DMS 273 treated with DMSO at 0.1 percent for 48 hours (cell line): ENCODE data around the gene JHY.

Source experiments
- DNase-seq: peaks from one replicate; lab custom pipeline; 2025; lab: John Stamatoyannopoulos, UW

The JHY gene

DNA sequence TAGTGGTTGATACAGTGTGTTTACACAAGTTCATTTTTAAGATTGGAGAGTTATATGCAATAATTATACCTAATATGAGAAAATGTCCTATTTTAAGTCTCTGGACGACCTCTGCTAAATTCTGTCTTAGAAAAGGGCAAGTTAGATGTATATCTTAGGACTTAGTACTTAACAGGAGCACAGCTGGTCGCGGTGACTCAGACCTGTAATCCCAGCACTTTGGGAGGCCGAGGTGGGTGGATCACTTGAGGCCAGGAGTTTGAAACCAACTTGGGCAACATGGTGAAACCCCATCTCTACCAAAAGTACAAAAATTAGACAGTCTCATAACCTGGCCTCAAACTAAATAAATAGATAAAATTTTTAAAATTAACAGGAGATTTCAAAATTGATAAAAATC is 71.9 kb downstream of the JHY start:
- no peak for DNase-seq

DNA sequence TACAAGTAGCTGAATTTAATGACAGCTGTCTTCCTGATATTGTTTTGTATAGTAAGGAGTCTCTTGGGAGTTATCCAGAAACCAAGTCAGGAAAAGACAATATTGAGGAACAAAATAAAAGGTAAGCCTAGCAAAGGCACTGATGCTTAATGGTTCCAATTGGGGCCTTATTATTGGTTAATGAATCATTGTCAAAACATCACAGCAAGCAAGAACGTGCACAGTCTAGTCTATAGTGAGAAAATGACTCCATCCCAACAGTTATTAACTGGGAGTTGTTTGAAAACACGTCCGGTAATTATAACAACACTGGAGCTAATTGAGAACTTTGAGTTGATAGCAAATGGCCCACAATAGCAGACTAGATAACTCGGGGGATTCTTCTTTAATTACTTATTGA is 81.4 kb downstream of the JHY start:
- DNase-seq: no peak

DNA sequence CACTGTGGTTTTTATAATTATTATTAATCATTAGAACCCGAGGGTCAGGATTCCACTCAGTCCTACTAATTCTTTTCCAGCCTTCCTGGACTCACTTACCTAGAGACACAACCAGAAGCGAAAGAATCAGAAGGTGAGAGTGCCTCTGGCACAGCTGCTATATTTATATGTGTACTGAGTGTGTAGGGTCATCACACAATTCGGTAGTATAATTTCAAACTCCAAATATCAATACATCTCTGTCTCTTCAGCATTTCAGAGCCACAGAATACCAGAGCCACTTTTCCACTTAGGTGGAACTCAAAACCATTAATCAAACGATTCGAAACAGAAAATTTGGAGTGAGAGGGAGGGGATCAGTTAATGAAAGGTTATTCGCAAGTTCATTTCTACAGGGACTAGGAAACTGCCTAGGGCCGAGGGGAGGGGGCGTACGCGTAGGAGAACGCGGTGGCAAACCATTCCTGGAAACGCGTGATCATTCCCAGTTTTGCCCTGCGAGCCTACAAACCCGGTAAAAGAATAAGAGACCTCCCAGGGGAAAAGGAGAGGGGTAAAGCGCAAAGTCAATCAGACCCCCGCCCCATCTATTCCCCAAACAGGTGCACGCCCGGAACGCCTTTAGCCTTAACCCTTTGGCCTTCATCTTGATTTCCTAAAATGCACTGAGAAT is 93.6 kb downstream of the JHY start:
- no peak for DNase-seq

DNA sequence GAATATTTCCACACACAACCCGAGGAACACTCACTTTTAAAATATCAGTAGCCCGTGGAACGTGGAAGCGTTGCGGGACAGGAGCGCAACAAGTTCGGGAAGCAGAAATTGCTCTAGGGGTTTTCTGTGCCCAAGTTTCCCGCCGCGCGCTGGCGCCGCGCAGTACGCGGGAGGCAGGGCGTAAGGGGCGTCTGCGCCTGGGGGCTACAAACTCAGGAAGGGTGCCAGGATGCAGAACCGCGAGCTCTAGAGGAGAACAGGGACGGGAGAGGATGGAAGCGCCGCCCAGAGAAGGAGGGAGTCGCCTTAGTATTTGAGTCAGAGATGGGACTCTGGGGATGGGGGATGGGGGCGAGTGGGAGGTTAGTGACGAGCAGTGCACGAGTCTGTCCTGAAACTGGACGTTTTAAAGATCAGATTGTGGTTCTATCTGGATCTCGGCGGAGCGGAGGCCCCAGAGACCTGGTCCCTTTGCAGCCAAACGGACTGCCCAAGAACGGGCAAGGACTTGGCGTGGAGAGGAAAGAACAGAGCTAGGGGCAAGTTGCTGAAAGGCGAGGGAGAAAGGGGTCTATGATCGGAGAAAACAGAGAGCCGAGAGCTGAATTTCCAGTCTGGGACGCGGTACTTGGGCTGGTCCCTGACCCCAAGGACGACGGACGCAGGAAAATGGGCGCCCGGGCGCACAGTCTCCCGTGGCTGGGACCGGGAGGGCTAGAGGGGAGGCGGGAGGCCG is 94.3 kb downstream of the JHY start:
- DNase-seq: no peak

DNA sequence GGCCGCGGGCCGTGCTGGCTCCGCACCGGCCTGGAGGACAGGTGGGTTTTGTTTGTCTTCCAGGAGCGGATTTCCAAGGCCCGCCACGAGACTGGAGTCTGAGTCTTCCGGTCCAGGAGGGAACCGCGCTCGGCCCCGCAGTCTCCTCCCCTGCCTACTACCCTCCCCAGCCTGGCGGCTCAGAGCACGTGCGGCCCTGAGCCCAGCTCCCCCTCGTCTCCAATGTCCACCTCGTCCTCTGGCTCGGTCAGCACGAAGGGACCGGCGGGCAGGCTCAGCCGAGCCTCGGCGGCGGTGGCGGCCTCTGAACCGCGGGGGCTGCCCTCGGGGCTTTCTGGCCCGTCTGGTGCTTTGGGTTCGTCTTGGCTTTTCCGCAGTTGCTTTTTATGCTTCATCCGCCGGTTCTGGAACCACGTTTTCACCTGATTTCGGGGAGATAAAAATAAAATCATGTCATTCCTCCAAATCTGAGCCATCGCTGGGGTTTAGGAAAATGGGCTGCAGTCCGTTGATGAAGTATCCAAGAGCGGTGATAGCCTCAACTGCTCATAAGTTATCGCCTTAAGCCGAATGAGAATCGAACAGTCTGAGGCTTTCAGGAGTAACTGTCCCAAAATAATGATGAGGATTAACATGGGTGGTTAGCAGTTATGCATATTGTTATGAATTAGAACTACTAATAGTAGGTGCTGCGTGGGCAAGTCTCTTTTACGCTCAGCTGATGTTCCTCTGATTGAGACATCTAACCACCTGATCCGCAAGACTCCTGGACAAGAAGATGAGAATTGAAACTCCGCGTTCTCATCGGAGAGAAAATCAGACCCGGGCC is 95.1 kb downstream of the JHY start:
- no peak for DNase-seq

DNA sequence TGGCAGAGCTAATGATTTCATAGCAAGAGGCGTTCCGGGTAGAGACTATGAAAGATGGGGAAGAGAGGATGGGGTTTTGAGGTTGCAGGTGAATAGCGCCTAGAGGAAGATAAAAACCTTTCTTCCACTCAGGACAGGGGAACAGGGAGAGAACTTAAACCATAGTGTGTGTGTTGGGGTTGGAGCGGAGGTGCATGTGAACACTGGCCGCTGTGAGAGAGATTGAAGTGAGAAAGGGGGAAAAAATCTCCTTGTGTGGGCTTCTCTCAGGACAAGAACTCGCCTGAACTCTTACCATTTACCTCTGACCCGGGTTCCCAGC is 95.7 kb downstream of the JHY start:
- DNase-seq: no peak

DNA sequence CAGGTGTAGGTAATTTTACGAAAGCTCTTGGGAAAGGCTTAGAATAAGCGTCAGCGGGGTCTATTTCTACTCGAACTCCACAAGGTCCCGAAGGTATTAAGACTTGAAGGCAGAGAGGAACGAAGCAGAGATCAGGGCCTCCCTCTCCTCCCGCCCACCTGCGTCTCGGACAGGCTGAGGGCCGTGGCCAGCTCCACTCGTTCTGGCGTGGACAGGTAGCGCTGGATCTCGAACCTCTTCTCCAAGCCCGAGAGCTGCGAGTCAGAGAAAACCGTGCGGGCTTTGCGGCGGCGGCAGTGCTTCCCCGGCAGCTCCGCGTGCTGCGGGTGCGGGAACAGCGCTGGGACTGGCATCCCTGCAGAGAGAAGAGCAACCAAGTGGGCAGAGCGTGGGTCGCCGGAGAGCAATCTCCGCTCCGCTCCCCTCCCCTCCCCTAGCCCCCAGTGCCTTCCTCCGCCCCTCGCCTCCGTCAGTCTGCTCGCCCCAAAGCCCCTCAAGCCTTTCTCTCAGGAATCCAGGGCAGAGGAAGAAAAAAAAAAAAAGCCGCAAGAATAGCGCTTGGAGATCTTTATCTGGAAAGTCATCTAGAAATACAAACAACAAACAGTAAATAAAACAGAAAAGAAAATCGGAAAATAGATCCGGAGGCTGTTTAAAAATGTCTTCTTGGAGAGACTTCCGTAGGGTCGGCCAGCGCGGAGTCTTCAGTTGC is 96.7 kb downstream of the JHY start:
- DNase-seq: no peak

DNA sequence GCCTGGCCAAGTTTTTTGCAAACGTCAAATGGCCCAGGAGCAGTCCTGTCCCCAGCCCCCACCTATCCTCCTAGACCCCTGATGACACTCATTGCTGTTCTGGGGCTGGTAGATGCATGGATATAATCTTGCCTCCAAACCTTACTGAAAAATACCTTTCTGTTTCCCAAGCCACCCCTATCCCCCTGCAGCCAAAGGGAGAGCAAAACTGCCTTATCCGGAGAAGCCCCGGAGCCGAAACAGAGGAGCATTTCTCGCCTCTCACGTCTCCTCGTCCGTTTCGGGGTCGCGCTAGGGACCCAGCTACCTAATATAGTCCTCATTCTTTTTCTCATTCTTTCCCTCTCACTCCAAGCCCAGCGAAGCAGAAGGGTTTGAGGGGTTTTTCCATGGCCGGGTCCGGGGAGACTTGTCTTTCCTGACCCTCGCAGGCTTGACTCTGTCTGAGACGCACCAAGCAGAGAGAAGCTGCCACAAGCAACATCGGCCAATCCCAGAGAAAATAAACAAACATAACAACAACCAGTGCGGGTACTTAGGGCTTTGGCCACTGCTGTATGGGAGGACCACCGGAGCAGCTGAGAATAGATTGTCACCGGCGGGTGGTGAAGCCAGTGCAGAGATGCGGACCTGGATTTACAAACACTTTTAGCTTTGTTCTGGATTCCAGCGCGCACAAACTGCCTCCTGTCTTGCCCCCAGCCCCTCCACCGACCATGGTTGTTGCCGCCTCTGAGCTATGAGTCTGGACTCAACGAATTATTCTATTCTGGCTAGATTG is 97.4 kb downstream of the JHY start:
- no peak for DNase-seq

DNA sequence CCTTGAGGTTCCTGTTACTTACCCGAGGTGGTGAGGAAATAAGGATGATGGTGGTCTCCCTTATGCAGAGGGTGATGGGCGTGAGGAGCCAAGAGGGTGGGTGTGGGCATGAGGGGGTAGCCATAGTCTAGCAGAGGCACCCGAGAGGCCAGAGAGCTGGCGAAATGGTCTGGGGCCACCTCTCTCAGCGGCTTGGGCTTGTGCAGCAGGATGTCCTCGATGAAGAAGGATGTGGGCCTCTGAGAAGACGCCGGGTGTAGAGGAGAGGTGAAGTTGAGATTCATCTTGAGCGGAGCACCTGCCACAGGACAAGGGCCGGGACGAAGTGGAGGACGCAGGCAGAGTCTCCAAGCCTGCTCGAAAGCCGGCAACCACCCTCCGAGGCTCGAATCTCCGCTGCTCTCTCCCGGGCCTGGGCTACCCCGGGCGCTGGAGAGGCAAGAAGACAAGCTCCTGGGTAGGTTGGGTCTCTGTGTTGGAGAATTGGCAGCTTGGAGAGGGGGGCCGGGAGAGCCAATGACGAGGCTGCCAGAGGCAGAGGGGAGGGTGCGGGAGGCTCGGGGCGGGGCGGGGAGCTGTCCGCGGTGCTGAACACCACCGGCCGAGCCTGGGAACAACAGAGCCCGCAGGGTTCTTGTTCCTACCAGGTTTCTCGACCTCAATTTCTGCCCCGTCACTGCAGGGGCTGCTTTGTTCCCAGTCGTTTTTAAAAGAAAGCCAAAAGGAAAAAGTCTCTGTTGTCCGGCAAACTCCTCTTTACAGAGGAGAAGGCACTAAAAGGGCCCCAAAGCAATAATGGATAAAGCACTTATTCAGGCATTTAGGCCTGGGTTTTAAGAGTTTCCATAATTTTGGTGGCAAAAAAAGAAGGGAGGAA is 99.1 kb downstream of the JHY start, which contains the start of gene BSX:
TSS of gene BSX (minus strand) at position 447 of the 877 bp plus-strand sequence. CDS start at position 284, 163 bp downstream.
- DNase-seq: no peak

DNA sequence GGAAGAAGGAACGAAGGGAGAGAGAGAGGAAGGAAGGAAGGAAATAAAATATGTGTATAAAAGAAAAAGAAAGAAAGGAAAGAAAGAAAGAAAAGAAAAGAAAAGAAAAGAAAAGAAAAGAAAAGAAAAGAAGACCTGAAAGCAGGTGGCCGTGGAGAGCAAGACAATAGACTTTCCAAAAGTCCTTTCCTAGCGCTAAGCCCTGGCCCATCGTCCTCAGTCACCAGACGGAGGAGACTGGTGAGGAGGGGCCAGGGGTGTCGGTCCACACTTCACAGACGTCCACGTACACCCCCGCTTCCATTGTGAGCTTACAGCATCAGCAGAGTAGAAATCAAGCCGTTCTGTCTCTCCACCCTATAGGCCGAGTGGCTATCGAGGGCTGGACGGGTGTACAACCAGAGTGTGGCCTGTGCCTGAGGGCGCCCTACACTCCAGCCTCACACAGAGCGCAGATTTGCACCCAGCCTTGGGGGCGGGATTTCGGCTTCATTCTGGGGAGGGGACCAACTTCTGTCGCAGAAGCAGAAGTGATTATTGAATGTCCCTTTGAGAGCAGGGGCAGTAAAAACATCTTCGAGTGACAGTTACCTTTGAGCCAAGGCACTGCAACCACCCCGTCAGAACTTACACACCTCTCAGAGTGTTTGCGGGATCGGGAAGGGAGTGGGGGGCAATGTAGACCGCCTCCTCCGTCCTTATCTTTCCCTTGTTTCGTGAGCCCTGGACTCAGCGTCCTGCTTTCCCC is 101.1 kb downstream of the JHY start:
- DNase-seq: no peak

DNA sequence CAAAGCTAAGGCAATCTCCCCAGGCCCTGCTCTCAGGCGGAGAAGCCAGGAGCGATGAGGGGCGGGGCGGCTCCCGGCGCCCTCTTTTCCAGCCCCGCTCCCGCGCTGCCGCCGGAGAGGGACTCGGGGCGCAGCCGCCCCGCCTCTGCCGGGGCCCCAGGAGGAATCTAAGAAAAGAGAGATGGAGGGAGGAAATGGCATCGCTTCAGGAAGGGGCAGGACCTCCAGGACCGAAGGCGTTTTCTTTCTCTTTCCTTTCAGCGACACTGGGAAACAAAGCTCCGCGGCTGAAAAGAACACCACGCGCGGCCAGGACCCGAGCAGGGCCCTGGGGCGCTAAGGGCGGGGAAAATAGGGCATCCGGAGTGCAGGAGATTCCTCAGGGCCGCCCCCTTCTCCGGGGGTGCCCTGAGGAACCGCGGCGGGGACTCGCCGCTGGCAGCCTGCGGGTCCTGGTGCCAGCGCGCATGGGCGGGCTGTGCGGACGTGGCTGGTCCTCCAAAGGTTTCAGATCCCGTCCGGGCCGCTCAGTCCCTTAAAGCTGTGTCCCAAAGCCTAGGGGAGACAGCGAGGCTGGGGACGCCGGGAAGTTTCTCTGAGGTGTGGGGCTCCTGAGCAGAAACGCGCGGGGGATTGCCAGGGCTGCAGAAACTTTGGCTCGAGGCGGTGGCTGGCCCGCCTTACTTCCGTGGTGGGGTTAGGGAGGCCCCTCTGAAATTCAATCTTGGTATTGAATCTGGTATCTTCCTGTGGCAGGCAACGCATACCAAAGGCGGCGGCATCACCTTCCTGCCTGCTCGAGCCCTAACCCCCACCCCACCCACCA is 101.8 kb downstream of the JHY start:
- no peak for DNase-seq

DNA sequence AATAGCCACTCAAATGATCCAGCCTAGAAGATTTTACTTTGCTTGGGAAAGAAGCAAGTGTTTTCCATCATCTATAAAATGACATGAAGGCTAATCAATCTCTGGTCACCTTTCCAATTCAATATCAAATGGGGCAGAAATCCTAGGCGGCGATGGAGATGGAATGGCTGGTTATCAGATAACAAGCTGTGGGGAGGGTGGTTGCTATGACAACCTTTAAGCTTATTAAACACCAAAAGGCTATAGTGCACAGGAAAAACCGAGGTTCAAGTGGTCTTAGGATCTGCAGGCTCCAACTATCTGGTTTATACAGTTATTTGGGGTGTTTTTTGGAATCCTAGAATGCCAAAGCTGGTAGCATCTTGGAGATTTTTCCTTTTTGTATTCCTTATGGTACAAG is 113.0 kb downstream of the JHY start:
- no peak for DNase-seq

DNA sequence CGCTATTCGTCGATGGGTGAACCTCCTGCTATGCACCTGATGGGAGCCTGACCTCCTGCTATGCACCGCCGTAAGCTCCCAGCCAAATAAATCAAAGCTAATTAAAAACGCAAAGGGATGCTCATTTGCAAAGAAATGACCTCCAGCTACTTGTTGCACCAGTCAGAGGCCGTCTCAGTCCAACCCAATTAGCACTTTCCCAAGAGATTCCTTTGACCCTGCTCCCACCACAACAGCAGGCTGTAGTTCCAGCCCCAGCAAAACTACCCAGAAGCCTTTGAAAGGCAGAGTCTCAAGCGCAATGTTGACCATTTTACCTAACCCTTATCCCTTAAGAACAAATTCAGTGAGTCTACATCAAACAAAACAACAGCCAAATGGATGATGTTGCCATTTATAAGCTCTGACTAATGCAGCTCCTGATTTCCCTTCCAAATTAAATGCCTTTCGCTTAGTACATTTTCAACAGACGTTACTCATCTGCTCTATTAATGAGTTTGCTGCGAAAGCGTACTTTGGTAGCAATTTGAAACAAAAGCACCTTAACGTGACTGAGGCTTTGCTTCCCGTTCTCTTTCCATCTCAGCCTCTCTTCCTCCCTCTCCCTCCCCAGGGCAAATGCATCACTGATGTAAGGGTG is 116.3 kb downstream of the JHY start:
- DNase-seq: no peak

DNA sequence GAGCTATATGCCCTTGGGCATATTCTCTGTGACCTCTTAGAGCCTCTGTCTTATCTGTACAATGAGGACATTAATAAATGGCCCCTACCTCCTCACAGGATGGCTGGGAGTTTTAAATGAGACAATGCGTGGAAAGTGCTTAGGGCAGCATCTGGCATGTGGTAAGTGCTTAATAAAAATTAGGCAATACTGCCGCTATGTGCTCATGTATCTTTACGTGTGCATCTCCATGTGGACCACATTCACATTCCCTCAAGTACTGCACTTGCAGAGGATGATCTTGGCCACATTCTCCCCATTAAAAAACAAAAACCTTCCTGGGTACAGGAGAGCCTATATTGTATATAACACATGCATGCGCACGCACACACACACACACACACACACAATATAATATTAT is 118.2 kb downstream of the JHY start:
- DNase-seq: no peak

DNA sequence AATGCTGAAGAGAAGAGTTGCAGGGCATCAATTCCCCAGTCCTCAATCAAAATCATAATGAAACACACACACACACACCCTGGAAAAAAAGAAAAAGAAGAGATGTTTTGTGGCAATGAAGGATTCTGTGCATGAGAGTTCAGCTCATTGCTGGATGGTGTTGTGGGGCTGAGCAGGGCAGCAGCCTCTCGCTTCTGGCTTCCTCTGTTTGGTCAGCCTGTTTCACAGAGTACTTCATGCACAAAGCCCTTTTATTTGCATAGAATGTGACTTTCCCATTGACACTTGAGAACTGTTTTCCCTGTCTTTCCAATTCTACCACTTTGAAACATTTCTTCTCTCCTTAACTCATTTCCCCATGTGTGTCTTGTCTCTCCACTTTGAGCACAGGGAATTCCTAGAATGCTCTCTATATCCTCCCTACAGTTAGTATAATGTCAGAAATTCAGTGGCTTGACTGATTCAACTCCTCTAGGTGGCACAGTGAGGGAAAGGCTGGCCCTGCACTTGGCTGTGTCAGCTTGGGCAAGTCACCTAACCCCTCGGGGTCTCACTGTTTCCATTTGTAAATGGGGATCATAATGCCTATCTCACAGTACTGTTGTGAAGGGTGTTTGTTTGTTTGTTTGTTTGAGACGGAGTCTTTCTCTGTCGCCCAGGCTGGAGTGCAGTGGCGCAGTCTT is 124.4 kb downstream of the JHY start:
- no peak for DNase-seq
